Fibroblast of pulmonary artery (primary cell): ENCODE measurements around the gene TRMT10B.
"Not testable (repeated sequence)": the region's sequence is repeated elsewhere in the genome, so short reads cannot be mapped to it uniquely, and the experiment has no call there.

ENCODE experiments used
- DNase-seq: peaks from one replicate; pipeline ENCODE4 v3.0.0-alpha.2; 2010; ENCODE audit warnings: low read depth
- H3K4me3 ChIP-seq: replicated peaks from 2 replicates; pipeline ENCODE4 v1.5.1; 2011; ENCODE audit warnings: low read depth, mild to moderate bottlenecking, control low read depth, low read length, moderate library complexity
- CTCF ChIP-seq: IDR thresholded peaks from 2 replicates; pipeline ENCODE4 v1.5.1; 2011; ENCODE audit warnings: mild to moderate bottlenecking, control low read depth, low read length, inconsistent platforms; ENCODE audit errors: missing control alignments

TRMT10B gene

GRCh38 chr9:37747271-37747753, 6.3 kb upstream of the TRMT10B start:
- H3K4me3 ChIP-seq = no peak overlapping the region
- TF ChIP-seq CTCF = peak; percentile 99
- DNase-seq = peak; percentile 77

GRCh38 chr9:37749129-37749528, 4.5 kb upstream of the TRMT10B start:
- no peak overlapping the region for H3K4me3 ChIP-seq
- no peak for DNase-seq
- no peak for TF ChIP-seq CTCF

- no peak overlapping the region for H3K4me3 ChIP-seq
- TF ChIP-seq CTCF = no peak
- DNase-seq = no peak
Observed at GRCh38 chr9:37751186-37751585, 2.4 kb upstream of the TRMT10B start.

GRCh38 chr9:37751704-37752103, 1.9 kb upstream of the TRMT10B start:
- not testable (repeated sequence) for DNase-seq

GRCh38 chr9:37752112-37752511, 1.5 kb upstream of the TRMT10B start:
- not testable (repeated sequence) for DNase-seq, H3K4me3 ChIP-seq

More at GRCh38 chr9:37751704-37752103, 1.9 kb upstream of the TRMT10B start:
- H3K4me3 ChIP-seq = not testable (repeated sequence)

GRCh38 chr9:37752642-37753488, 740 bp upstream of the TRMT10B start:
- peak overlapping the region; percentile 84 for H3K4me3 ChIP-seq
- TF ChIP-seq CTCF = no peak
- no peak for DNase-seq

- DNase-seq = no peak
- no peak for TF ChIP-seq CTCF
- no peak overlapping the region for H3K4me3 ChIP-seq
Observed at GRCh38 chr9:37758747-37759146, 5.1 kb downstream of the TRMT10B start.
